Measurements from ENCODE around the gene HOXB4. TPM values are rescaled to one million over a fixed set of nuclear protein-coding genes. Genes with fewer than 3 reads are reported as not detected.

HOXB4 gene
- total RNA-seq, 1 experiment from 2014 or later, result 0.21 TPM

- intact Hi-C loops (cut with micrococcal nuclease), result no loop called here
- H3K4me1 Mint-ChIP-seq (ENCODE audit: insufficient read depth, unreplicated experiment), result peaks cover 8% of the 10 kb centered on the region
- peaks cover 21% of the 10 kb centered on the region for H3K27me3 Mint-ChIP-seq (ENCODE audit: insufficient read depth, unreplicated experiment)
- H3K9me3 Mint-ChIP-seq (ENCODE audit: unreplicated experiment), result no peaks in the 10 kb centered on the region
- no peaks in the 10 kb centered on the region for H3K36me3 Mint-ChIP-seq (ENCODE audit: insufficient read depth, unreplicated experiment)
- POLR2A ChIA-PET, result interaction anchor here (0.7 kb wide), 1 partner anchor 346 kb away, joined by 3 read pairs; no protein-coding TSS in a partner anchor
- DNase-seq (ENCODE audit: unreplicated experiment), result no peak
- CTCF ChIA-PET, result interaction anchor here (0.6 to 0.7 kb wide), 2 partner anchors 21 to 28 kb away, joined by 3 to 6 read pairs; no protein-coding TSS in a partner anchor
- no peak overlapping the region for H3K27ac Mint-ChIP-seq (ENCODE audit: low read depth, unreplicated experiment)
- TF ChIP-seq, protein P1, sequence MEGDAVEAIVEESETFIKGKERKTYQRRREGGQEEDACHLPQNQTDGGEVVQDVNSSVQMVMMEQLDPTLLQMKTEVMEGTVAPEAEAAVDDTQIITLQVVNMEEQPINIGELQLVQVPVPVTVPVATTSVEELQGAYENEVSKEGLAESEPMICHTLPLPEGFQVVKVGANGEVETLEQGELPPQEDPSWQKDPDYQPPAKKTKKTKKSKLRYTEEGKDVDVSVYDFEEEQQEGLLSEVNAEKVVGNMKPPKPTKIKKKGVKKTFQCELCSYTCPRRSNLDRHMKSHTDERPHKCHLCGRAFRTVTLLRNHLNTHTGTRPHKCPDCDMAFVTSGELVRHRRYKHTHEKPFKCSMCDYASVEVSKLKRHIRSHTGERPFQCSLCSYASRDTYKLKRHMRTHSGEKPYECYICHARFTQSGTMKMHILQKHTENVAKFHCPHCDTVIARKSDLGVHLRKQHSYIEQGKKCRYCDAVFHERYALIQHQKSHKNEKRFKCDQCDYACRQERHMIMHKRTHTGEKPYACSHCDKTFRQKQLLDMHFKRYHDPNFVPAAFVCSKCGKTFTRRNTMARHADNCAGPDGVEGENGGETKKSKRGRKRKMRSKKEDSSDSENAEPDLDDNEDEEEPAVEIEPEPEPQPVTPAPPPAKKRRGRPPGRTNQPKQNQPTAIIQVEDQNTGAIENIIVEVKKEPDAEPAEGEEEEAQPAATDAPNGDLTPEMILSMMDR (IDR thresholded peaks at IDR 0.05; ENCODE audit: unreplicated experiment), result no peak
- no TSS peak for BruUV-seq (replicated peaks)
- H3K4me3 Mint-ChIP-seq (ENCODE audit: unreplicated experiment), result no peak overlapping the region
Measured at GRCh38 chr17:48575066-48575582, 3.0 kb downstream of the HOXB4 start.

DNA sequence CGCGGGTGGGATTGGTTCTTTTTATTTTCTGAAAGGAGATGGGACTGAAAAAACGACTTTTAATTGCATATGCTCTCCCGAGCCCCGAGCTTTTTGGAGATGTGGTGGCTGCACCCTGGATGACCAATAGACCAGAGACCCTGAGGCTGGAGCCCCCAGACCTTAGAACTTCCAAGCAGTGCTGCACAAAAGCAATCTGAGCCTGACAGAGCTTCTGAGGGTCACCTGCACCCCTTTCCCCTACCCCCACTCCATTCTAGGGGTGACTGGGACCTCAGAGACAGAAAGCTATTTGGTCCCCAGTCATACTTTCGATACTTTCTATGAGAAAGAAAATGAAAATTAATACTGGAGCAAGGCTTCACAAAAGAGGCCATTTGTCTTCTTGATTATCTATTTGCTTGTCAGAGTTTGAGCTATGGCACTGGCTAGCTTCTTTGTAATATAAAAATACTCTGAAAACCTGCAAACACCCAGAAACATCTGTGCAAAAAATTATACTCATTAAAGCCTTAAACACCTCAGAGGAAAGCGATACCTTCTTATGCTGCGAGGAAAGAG lies 3.6 kb downstream of the HOXB4 start:
- H3K27me3 Mint-ChIP-seq (ENCODE audit: insufficient read depth, unreplicated experiment), result peaks cover 15% of the 10 kb centered on the region
- no peak overlapping the region for H3K27ac Mint-ChIP-seq (ENCODE audit: low read depth, unreplicated experiment)
- no peaks in the 10 kb centered on the region for H3K36me3 Mint-ChIP-seq (ENCODE audit: insufficient read depth, unreplicated experiment)
- no peak for DNase-seq (ENCODE audit: unreplicated experiment)
- POLR2A ChIA-PET, result interaction anchor here (0.7 kb wide), 2 partner anchors 48 to 346 kb away, joined by 3 read pairs; no protein-coding TSS in a partner anchor
- no TSS peak for BruUV-seq (replicated peaks)
- peaks cover 8% of the 10 kb centered on the region for H3K4me1 Mint-ChIP-seq (ENCODE audit: insufficient read depth, unreplicated experiment)
- intact Hi-C loops (cut with micrococcal nuclease), result no loop called here
- no peak overlapping the region for H3K4me3 Mint-ChIP-seq (ENCODE audit: unreplicated experiment)
- H3K9me3 Mint-ChIP-seq (ENCODE audit: unreplicated experiment), result no peaks in the 10 kb centered on the region
- CTCF ChIA-PET, result interaction anchor here (0.6 to 0.8 kb wide), 3 partner anchors 28 to 70 kb away, joined by 3 to 4 read pairs (median 3); no protein-coding TSS in a partner anchor
- TF ChIP-seq, protein P1 (IDR thresholded peaks at IDR 0.05; ENCODE audit: unreplicated experiment), result no peak

- no peak for DNase-seq (ENCODE audit: unreplicated experiment)
- intact Hi-C loops (cut with micrococcal nuclease), result no loop called here
- no peaks in the 10 kb centered on the region for H3K27me3 Mint-ChIP-seq (ENCODE audit: insufficient read depth, unreplicated experiment)
- BruUV-seq (replicated peaks), result no TSS peak
- TF ChIP-seq, protein P1 (IDR thresholded peaks at IDR 0.05; ENCODE audit: unreplicated experiment), result no peak
- H3K4me3 Mint-ChIP-seq (ENCODE audit: unreplicated experiment), result no peak overlapping the region
- no peak overlapping the region for H3K27ac Mint-ChIP-seq (ENCODE audit: low read depth, unreplicated experiment)
- CTCF ChIA-PET, result no interaction called here
- POLR2A ChIA-PET, result no interaction called here
- peaks cover 4% of the 10 kb centered on the region for H3K4me1 Mint-ChIP-seq (ENCODE audit: insufficient read depth, unreplicated experiment)
- no peaks in the 10 kb centered on the region for H3K36me3 Mint-ChIP-seq (ENCODE audit: insufficient read depth, unreplicated experiment)
- no peaks in the 10 kb centered on the region for H3K9me3 Mint-ChIP-seq (ENCODE audit: unreplicated experiment)
Measured at GRCh38 chr17:48571826-48572417, 6.2 kb downstream of the HOXB4 start.

DNA sequence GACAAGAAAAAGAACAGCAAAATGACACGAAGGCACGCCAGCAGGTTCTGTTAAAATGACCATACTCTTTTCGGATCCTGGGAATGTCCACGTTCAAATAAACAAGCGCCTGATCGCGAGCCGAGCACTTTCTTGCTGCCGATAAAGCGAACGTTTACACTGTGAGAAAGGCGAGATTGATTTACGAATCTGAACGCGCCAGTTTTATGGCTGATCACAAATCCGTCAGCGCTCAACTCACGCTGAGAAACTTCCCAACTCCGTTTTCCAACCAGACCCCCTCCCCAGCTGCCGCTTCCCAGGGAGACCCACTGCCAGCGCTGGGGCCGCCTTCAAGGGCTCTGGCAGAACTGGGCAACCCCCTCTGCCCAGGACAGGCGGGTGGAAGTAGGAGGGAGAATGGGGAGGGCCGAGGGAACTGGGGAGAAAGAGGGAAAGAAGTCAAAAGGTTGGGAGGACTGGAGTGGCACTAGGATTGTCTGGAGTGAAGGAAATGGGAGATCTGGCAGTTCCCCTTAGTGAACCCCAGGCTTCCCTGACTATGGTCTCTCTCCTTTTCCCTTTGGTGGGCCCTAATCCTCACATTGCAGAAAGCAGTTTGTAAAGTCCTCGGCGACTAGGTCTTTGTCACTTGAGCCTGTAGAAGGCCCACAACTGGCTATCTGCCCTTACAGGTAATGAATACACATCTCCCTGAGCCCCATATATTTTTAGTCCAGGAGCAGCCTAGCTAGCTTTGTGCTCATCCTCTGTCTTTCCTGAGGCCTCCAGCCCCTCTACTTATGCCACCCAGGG lies 6.9 kb downstream of the HOXB4 start:
- H3K27me3 Mint-ChIP-seq (ENCODE audit: insufficient read depth, unreplicated experiment), result no peaks in the 10 kb centered on the region
- TF ChIP-seq, protein P1 (IDR thresholded peaks at IDR 0.05; ENCODE audit: unreplicated experiment), result no peak
- no peaks in the 10 kb centered on the region for H3K4me1 Mint-ChIP-seq (ENCODE audit: insufficient read depth, unreplicated experiment)
- POLR2A ChIA-PET, result no interaction called here
- H3K4me3 Mint-ChIP-seq (ENCODE audit: unreplicated experiment), result no peak overlapping the region
- intact Hi-C loops (cut with micrococcal nuclease), result no loop called here
- no peaks in the 10 kb centered on the region for H3K9me3 Mint-ChIP-seq (ENCODE audit: unreplicated experiment)
- CTCF ChIA-PET, result no interaction called here
- BruUV-seq (replicated peaks), result no TSS peak
- DNase-seq (ENCODE audit: unreplicated experiment), result no peak
- H3K27ac Mint-ChIP-seq (ENCODE audit: low read depth, unreplicated experiment), result no peak overlapping the region
- H3K36me3 Mint-ChIP-seq (ENCODE audit: insufficient read depth, unreplicated experiment), result no peaks in the 10 kb centered on the region
